Hepatocyte (in vitro differentiated cells): ENCODE data around the gene NPTXR. TPM values are rescaled to one million over a fixed set of nuclear protein-coding genes. Genes with fewer than 3 reads are reported as not detected.

Source experiments
- DNase-seq: peaks from one replicate; pipeline ENCODE4 v3.0.0-alpha.2; 2016; ENCODE audit warnings: low spot score
- H2AFZ ChIP-seq: fragments of 200-600 bp; sonication (generic); 2 replicates; pipeline ENCODE4 v1.6.0; 2016; ENCODE audit warnings: antibody characterized with exemption, mild to moderate bottlenecking
- H3K27ac ChIP-seq: fragments of 200-600 bp; sonication (generic); 2 replicates; pipeline ENCODE4 v1.5.1; 2016; ENCODE audit warnings: mild to moderate bottlenecking
- H3K27me3 ChIP-seq: fragments of 200-600 bp; sonication (generic); 2 replicates; pipeline ENCODE4 v1.6.1; 2016
- H3K36me3 ChIP-seq: fragments of 200-600 bp; sonication (generic); replicated peaks from 2 replicates; pipeline ENCODE4 v1.5.1; 2016; ENCODE audit warnings: low read depth; ENCODE audit not compliant: insufficient read depth
- H3K4me1 ChIP-seq: fragments of 200-600 bp; sonication (generic); 2 replicates; pipeline ENCODE4 v1.5.1; 2016; ENCODE audit warnings: mild to moderate bottlenecking, moderate library complexity; ENCODE audit not compliant: insufficient read depth
- H3K4me2 ChIP-seq: fragments of 200-600 bp; sonication (generic); 2 replicates; pipeline ENCODE4 v1.6.0; 2016
- H3K4me3 ChIP-seq: fragments of 200-600 bp; sonication (generic); 2 replicates; pipeline ENCODE4 v1.5.1; 2016; ENCODE audit warnings: mild to moderate bottlenecking
- H3K79me2 ChIP-seq: fragments of 200-600 bp; sonication (generic); 2 replicates; pipeline ENCODE4 v1.6.0; 2017; ENCODE audit warnings: mild to moderate bottlenecking
- H3K9me2 ChIP-seq: fragments of 200-600 bp; sonication (generic); replicated peaks from 2 replicates; pipeline ENCODE4 v1.6.0; 2017; ENCODE audit warnings: mild to moderate bottlenecking; ENCODE audit not compliant: insufficient read depth
- H3K9me3 ChIP-seq: fragments of 200-600 bp; sonication (generic); 2 replicates; pipeline ENCODE4 v1.5.1; 2016; ENCODE audit warnings: low read depth, mild to moderate bottlenecking
- H4K20me1 ChIP-seq: fragments of 200-600 bp; sonication (generic); 2 replicates; pipeline ENCODE4 v1.6.0; 2016; ENCODE audit warnings: mild to moderate bottlenecking; ENCODE audit not compliant: insufficient read depth, poor library complexity, severe bottlenecking
- EZH2 ChIP-seq: fragments of 200-600 bp; sonication (generic); IDR thresholded peaks from 2 replicates; pipeline ENCODE4 v1.6.1; 2016; ENCODE audit warnings: antibody characterized with exemption, mild to moderate bottlenecking, borderline replicate concordance
- EZH2phosphoT487 ChIP-seq: fragments of 200-600 bp; sonication (generic); IDR thresholded peaks from one replicate; pipeline ENCODE4 v1.6.1; 2018; ENCODE audit warnings: antibody characterized with exemption, mild to moderate bottlenecking, low read depth, moderate library complexity; ENCODE audit not compliant: unreplicated experiment, severe bottlenecking
- WGBS: methylation state at CpG from one replicate; pipeline ENCODE4 v1.1.6; 2016; ENCODE audit warnings: low lambda C conversion rate; ENCODE audit errors: missing lambda C conversion rate; 5-methylcytosine and 5-hydroxymethylcytosine counted together
- polyA plus RNA-seq: library from polyadenylated mRNA; unstranded; fragments of >200 nt; fragmentation: Nextera tagmentation; extraction: Ambion mirVana; gene quantifications from 2 replicates; pipeline ENCODE4 v1.2.1, GENCODE V29; 2016
- total RNA-seq: library from RNA; depleted of rRNA; stranded (reverse); fragments of >200 nt; gene quantifications from 2 replicates; pipeline ENCODE4 v1.2.3, GENCODE V29; 2014
- TF ChIP-seq, protein P1 (sequence below): fragments of 200-600 bp; sonication (generic); IDR thresholded peaks from 2 replicates; pipeline ENCODE4 v1.5.1; 2016; ENCODE audit warnings: antibody characterized with exemption, mild to moderate bottlenecking; ENCODE audit not compliant: poor library complexity

Gene NPTXR
- total and polyA plus RNA-seq, 2 experiments from 2014 or later, result 3.3 to 3.8 TPM

DNA sequence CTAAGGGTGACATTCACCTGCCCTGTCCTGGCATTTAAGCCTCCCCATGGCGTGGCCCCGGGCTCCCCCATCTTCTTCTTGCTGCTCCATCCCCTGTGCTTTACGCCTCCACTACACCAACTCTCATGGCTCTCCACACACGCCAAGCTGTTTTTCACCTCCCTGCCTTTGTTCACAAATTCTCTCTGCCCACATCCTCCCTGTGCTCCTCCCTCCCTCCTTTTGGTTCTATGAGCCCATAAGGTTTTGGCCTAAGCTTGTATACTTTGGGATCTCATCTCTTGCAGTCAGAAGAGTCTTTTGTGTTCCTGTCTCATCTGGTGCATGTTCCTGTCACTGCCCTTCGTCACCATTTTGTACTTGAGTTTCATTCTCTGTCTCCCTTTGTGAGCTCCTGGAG lies 45.3 kb downstream of the NPTXR start:
- WGBS, result 82% methylated on average over 5 of the region's 5 CpGs
- H3K9me3 ChIP-seq, result no peaks in the 10 kb centered on the region
- no peaks in the 10 kb centered on the region for H3K9me2 ChIP-seq
- H3K27me3 ChIP-seq, result peaks cover 36% of the 10 kb centered on the region
- H3K27ac ChIP-seq, result no peak overlapping the region
- DNase-seq, result no peak
- no peak overlapping the region for H2AFZ ChIP-seq
- TF ChIP-seq EZH2 (no peak), EZH2phosphoT487 (no peak)
- TF ChIP-seq, protein P1, sequence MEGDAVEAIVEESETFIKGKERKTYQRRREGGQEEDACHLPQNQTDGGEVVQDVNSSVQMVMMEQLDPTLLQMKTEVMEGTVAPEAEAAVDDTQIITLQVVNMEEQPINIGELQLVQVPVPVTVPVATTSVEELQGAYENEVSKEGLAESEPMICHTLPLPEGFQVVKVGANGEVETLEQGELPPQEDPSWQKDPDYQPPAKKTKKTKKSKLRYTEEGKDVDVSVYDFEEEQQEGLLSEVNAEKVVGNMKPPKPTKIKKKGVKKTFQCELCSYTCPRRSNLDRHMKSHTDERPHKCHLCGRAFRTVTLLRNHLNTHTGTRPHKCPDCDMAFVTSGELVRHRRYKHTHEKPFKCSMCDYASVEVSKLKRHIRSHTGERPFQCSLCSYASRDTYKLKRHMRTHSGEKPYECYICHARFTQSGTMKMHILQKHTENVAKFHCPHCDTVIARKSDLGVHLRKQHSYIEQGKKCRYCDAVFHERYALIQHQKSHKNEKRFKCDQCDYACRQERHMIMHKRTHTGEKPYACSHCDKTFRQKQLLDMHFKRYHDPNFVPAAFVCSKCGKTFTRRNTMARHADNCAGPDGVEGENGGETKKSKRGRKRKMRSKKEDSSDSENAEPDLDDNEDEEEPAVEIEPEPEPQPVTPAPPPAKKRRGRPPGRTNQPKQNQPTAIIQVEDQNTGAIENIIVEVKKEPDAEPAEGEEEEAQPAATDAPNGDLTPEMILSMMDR, result no peak
- peaks cover 1% of the 10 kb centered on the region for H3K79me2 ChIP-seq
- H3K36me3 ChIP-seq, result no peaks in the 10 kb centered on the region
- H3K4me1 ChIP-seq, result no peaks in the 10 kb centered on the region
- H3K4me2 ChIP-seq, result no peak overlapping the region
- no peaks in the 10 kb centered on the region for H4K20me1 ChIP-seq
- no peak overlapping the region for H3K4me3 ChIP-seq

DNA sequence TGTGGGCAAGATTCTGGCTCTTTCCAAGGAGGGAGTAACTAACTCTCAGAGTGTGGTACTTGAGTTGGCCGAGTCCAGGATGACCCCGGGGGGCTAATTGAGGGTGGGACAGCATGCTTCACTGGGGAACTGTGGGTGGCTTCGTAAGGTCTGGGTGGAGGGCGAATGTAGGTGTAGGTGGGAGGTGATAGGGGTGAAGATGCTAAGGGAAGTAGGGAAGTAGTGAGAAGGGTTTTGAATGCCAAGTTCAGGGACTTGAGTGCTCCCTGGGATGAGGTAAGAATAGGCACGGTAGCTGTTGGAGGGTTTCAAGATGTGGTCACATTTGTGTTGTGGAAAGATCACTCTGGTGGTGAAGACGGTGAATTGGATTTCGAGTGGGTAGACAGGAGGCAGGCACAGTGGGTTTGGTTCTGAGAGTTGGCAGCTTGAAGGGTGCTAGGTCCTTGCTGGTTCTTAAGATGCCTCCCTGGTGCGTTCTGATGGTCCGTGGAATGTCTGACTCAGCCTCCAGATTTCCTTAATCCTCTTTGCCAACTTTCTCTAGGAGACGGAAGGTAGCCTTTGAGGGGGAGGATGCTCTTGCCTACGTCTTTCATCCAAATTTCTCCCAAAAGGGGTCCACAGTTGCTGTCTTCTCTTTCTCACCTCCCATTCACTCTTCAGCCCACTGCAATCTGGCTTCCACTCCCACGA lies 47.4 kb downstream of the NPTXR start:
- Histone ChIP-seq H3K79me2 (peaks cover 13% of the 10 kb centered on the region), H4K20me1 (no peaks in the 10 kb centered on the region), H3K27me3 (peaks cover 26% of the 10 kb centered on the region), H3K9me3 (no peaks in the 10 kb centered on the region), H3K4me2 (no peak overlapping the region), H3K27ac (no peak overlapping the region), H3K4me3 (no peak overlapping the region), H3K9me2 (no peaks in the 10 kb centered on the region), H3K36me3 (no peaks in the 10 kb centered on the region), H2AFZ (no peak overlapping the region), H3K4me1 (peaks cover 10% of the 10 kb centered on the region)
- DNase-seq, result no peak
- WGBS, result 82% methylated on average over 12 of the region's 12 CpGs
- TF ChIP-seq, protein P1, result no peak
- TF ChIP-seq EZH2phosphoT487 (no peak), EZH2 (no peak)

DNA sequence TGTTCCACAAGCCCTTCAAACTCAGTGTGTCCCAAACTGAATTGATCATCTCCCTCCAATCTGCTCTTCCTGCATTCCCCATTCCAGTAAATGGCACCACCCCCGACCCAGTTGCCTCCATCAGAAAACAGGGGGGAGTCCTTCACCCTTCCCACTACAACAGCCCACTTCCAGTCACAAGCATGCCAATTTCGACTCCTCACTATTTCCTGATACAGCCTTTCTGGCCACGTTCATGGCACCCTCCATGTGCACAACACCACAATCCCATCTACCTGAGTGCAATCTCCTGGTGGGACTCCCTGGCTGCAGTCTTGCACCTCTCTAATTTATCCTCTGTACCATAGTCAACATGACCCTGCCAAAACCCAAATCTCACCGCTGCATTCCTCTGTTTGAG lies 48.3 kb downstream of the NPTXR start:
- no peak overlapping the region for H3K4me3 ChIP-seq
- H3K36me3 ChIP-seq, result no peaks in the 10 kb centered on the region
- no peaks in the 10 kb centered on the region for H3K9me3 ChIP-seq
- peaks cover 13% of the 10 kb centered on the region for H3K79me2 ChIP-seq
- H3K27me3 ChIP-seq, result peaks cover 18% of the 10 kb centered on the region
- H3K9me2 ChIP-seq, result no peaks in the 10 kb centered on the region
- peaks cover 10% of the 10 kb centered on the region for H3K4me1 ChIP-seq
- H4K20me1 ChIP-seq, result no peaks in the 10 kb centered on the region
- DNase-seq, result no peak
- 77% methylated on average over 4 of the region's 4 CpGs for WGBS
- H3K4me2 ChIP-seq, result no peak overlapping the region
- H3K27ac ChIP-seq, result no peak overlapping the region
- TF ChIP-seq, protein P1, result no peak
- TF ChIP-seq EZH2, result no peak
- TF ChIP-seq EZH2phosphoT487, result no peak
- no peak overlapping the region for H2AFZ ChIP-seq
